ENCODE data around the gene RFX4.
"Not testable (repeated sequence)": the region's sequence is repeated elsewhere in the genome, so short reads cannot be mapped to it uniquely, and the experiment has no call there.

RFX4 gene

GRCh38 chr12:106590601-106591000 lies 7.8 kb downstream of the RFX4 start:
- no peak for DNase-seq (ENCODE audit: low read depth in 2 of 2)

GRCh38 chr12:106594447-106594846 lies 11.6 kb downstream of the RFX4 start:
- DNase-seq (ENCODE audit: low read depth in 2 of 2), result no peak

- DNase-seq (ENCODE audit: low read depth in 2 of 2), result no peak
These were observed 12.5 kb downstream of the RFX4 start for GRCh38 chr12:106595268-106595667.

DNA sequence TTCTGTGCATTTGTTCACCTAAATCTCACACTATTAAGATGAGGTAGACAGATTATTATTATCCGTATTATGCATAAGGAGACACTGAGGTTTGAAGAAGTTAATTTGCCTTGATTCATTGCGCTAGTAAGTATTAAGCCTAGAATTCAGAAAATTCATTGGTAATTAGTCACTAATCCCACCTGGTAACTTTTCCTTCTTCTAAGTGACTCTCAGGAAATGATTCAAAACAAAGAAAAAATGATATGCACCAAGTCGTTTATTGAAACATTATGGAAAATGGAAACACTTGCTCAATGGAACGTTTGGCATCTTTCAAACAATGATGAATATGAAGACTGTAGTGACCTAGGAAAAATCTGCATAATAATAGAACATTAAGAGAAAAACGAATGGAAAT lies 15.2 kb downstream of the RFX4 start:
- no peak for DNase-seq (ENCODE audit: low read depth in 2 of 2)

DNA sequence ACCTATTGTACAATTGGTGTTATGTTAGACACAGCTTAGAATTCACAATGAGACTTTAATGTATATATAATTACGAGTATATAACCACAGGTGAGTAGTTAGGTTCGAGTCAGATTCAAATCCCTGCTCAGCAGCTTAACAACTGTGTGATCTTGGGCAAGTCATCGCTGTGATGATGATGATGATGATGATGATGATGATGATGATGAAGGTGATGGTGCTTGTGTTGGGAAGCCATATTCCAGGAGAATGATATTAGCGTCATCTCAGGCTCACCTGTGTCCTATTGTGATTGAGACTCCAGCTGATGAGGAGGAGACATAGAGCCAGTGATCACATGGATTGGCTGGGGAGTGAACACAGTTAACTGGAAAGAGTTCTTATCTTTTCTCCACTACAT lies 16.5 kb downstream of the RFX4 start:
- DNase-seq (ENCODE audit: low read depth in 2 of 2), result no peak

GRCh38 chr12:106600503-106600902 lies 17.7 kb downstream of the RFX4 start:
- DNase-seq (ENCODE audit: low read depth in 2 of 2), result no peak

DNA sequence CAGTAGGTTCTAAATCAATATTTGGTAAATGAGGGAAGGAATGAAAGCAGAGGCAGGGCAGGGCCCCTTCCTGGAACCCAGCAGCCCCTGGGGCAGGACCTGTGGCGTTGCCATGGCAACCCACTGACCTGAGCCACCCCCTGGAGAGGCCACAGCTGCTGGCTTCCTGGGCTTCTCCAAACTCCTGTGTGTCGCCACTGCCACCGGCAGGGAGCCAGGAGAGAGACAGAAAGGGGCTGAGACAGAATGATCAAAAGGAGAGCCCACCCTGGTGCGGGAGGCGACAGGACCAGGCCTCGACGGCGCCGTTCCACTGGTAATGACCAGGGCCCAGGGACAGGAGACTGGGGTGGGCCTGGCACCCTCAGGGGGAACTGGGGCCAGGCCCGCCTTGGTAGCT lies 18.2 kb downstream of the RFX4 start:
- no peak for DNase-seq (ENCODE audit: low read depth in 2 of 2)

- DNase-seq (ENCODE audit: low read depth in 2 of 2), result no peak
These were observed 18.7 kb downstream of the RFX4 start for GRCh38 chr12:106601496-106601895.

DNA sequence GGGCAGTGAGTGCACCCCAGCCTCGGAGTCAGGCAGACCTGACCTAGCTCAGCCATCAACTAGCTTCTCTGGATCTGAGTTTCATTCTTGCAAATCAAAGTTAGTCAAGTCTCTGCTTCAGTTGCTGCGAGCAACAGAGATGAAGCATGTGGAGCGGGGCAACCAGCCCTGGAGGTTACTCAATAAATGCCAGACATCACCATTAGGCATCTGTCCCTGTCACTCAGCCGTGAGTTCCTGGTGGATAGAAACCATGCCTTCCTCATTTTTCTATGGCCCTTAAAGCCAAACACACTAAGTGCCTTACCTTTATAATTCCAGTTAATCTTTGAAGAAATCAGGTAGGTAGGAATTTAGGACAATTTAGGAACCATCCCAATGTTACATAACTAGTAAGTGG lies 19.3 kb downstream of the RFX4 start:
- no peak for DNase-seq (ENCODE audit: low read depth in 2 of 2)

- no peak for DNase-seq (ENCODE audit: low read depth in 2 of 2)
These were observed 22.4 kb downstream of the RFX4 start for GRCh38 chr12:106605254-106605653.

DNA sequence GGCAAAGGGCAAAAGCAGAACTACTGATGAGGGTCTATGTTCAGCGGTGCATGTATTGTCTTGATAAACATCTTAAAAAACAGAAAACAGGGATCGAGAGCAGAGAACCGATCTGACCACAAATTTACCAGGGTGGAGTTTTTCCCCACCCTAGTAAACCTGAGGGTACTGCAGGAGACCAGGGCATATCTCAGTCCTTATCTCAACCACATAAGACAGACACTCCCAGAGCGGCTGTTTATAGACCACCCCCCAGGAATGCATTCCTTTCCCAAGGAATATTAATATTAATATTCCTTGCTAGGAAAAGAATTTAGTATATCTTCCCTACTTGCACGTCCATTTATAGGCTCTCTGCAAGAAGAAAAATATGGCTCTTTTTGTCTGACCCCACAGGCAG lies 37.8 kb downstream of the RFX4 start:
- not testable (repeated sequence) for DNase-seq (ENCODE audit: low read depth in 2 of 2)

GRCh38 chr12:106625976-106626375 lies 43.2 kb downstream of the RFX4 start:
- no peak for DNase-seq (ENCODE audit: low read depth in 2 of 2)

- no peak for DNase-seq (ENCODE audit: low read depth in 2 of 2)
These were observed 47.2 kb downstream of the RFX4 start for GRCh38 chr12:106629797-106630659.

DNA sequence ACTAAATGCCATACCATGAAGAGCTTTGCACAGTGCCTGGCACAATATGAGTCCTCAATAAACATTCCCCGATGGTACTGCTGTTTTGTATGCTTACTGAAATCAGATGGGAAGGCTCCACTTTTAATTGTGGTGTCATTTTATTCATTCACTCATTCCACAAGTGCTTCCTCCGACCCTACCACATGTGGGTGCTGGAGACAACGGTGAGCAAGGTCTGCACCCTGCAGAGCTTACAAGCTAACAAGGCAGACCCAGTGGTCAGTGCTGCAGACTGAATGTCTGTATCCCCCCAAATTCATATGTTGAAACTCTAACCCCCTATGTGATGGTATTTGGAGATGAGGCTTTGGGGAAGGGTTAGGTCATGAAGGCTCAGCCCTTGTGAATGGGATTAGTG lies 48.3 kb downstream of the RFX4 start:
- DNase-seq (ENCODE audit: low read depth in 2 of 2), result no peak

GRCh38 chr12:106631797-106632196 lies 49.0 kb downstream of the RFX4 start:
- no peak for DNase-seq (ENCODE audit: low read depth in 2 of 2)

DNA sequence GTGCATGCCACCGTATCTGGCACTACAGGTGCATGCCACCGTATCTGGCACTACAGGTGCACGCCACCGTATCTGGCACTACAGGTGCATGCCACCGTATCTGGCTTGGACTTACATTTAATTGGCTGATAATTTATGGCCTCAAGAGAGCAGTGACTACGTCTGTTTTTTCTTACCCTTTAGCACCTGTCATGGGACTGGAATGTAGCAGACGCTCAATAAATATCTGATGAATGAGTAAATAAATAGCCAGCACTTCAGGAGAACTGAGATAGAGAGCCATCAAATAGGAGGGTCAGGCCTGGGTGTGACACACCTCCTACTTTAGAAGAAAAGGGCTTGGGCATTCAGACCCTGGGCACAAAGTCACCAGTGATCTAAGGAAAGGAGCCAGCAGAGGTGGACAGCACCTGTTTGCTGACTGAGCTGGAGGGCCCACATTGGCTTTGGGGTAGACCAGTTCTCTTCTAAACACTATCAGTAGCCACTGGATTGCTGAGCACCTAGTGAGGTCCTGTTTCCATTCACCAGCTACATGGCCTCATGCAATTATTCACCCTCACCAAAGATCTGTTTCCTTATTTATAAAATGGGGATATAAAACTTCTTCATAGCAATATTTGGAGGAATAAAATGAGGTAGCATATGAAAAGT lies 50.1 kb downstream of the RFX4 start:
- no peak for DNase-seq (ENCODE audit: low read depth in 2 of 2)

GRCh38 chr12:106633451-106633823 lies 50.6 kb downstream of the RFX4 start:
- no peak for DNase-seq (ENCODE audit: low read depth in 2 of 2)

- no peak for DNase-seq (ENCODE audit: low read depth in 2 of 2)
These were observed 51.4 kb downstream of the RFX4 start for GRCh38 chr12:106634206-106634605.

DNA sequence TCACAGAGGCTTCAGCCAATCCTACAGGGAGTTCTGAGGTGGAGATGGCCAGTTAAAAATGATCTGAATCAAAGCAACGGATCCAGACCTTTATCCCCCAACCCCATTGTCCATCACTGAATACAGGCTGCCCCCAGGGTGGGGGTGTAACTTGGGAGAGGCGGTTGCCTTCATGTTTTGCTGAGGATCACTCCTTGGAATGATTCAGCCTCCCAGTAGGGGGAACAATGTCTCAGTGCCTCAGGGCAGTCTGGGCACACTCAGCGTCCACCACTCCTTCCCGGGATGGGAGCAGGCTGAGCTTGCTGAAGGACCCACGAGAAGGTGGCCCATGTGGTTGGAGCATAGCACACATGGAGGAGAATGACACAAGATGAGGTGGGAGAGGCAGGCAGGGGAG lies 60.2 kb downstream of the RFX4 start:
- no peak for DNase-seq (ENCODE audit: low read depth in 2 of 2)

DNA sequence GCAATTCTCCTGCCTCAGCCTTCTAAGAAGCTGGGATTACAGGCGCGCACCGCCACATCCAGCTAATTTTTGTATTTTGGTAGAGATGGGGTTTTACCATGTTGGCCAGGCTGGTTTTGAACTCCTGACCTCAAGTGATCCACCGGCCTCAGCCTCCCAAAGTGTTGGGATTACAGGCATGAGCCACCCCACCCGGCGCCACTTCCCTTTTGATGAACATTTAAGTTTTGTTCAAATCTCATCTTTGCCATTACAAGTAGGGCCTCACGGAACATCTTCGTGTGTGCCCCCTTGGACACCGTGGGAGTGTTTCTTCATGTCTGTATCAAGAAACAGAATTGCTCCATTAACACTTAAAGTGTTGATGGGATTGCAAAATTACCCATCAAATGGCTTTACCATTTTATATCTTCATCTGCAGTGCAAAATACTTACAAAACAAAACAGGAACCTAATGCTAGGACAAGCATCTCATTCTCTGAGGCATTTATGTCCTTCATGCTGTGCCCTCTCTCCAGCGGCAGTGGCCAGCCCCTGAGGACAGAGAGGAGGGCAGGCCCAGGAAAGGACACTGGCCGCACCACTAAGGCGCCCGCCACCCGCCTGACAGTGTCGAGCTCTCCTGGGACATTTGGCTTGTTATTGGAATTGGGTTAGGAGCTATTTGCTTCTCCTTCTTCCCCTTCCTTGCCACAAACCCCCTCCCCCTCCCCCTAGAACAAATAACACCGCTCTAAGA lies 61.7 kb downstream of the RFX4 start:
- DNase-seq (ENCODE audit: low read depth in 2 of 2), result no peak

- DNase-seq (ENCODE audit: low read depth in 2 of 2), result no peak
These were observed 62.2 kb downstream of the RFX4 start for GRCh38 chr12:106645074-106645421.

DNA sequence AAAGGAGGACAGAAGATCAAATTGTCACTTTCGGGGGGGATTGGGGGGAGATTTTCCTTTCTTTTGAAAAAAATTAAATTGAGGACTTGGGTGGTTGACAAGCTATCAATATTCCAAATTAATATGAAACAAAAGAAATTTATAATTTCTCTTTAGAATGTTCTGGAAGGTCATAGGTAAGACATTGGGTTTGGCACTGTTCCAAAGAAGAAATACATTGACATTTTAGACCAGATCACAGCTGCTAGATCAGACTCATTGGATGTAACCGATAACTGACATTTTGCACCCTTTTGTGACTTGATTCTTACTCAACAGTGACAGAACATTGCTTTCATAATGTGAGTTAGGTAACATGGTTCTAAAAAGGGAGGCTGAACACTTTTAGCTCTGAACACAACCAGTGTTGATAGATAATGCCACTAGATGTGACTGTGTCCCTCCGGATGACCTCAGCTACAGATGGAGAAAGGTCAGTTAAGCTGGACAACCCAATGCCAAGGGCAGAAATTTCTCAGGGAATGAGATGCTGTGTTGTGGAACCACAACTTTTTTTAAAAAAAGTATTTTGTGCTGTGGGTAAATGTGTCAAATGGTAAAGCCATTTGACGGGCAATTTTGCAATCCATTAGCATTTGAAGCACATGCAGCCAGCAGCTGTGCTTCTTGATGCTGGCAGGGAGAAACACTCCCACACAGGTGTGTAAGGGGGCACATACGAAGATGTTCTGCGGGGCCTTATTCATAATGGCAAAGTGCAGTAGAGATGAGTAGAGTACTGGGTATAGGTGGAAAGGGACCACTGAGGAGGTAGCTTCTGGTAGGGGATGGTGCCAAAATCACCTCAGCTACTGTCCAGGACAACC lies 62.9 kb downstream of the RFX4 start:
- no peak for DNase-seq (ENCODE audit: low read depth in 2 of 2)
